Liver (tissue), 9 donors: ENCODE measurements around the gene USP43. TPM values are rescaled to one million over a fixed set of nuclear protein-coding genes. Genes with fewer than 3 reads are reported as not detected.

Experiments used
- DNase-seq: peaks from one replicate; pipeline ENCODE4 v3.0.0-alpha.2; 2017; ENCODE audit warnings: low spot score
- H3K27ac ChIP-seq, 2 donors: one replicate each; pipeline ENCODE4 v1.7.0; 2013; ENCODE audit warnings: inconsistent platforms in 2 of 2, low read length in 2 of 2, control low read depth in 1 of 2, low read depth in 1 of 2, mild to moderate bottlenecking in 1 of 2
- H3K27me3 ChIP-seq, 4 donors: one replicate each; pipeline versions ENCODE4 v1.6.1 to v1.7.0; 2013; ENCODE audit warnings: low read length in 3 of 4, inconsistent platforms in 1 of 4, mild to moderate bottlenecking in 1 of 4, moderate library complexity in 1 of 4; ENCODE audit not compliant: control insufficient read depth in 4 of 4, insufficient read depth in 4 of 4
- H3K36me3 ChIP-seq, 4 donors: one replicate each; pipeline versions ENCODE4 v1.6.1 to v1.7.0; 2013; ENCODE audit warnings: low read length in 3 of 4, mild to moderate bottlenecking in 3 of 4, low read depth in 1 of 4, moderate library complexity in 1 of 4; ENCODE audit not compliant: control insufficient read depth in 4 of 4, insufficient read depth in 3 of 4
- H3K4me1 ChIP-seq, 4 donors: one replicate each; pipeline versions ENCODE4 v1.6.1 to v1.7.0; 2013; ENCODE audit warnings: low read length in 3 of 4, mild to moderate bottlenecking in 3 of 4, moderate library complexity in 1 of 4; ENCODE audit not compliant: control insufficient read depth in 4 of 4, insufficient read depth in 4 of 4
- H3K4me3 ChIP-seq, 3 donors: one replicate each; pipeline versions ENCODE4 v1.6.1 to v1.7.0; 2013; ENCODE audit warnings: low read length in 3 of 3, control low read depth in 1 of 3, low read depth in 1 of 3, mild to moderate bottlenecking in 1 of 3
- H3K9ac ChIP-seq, 2 donors: one replicate each; pipeline ENCODE4 v1.7.0; 2013; ENCODE audit warnings: low read length in 2 of 2, mild to moderate bottlenecking in 2 of 2, moderate library complexity in 2 of 2, control low read depth in 1 of 2, low read depth in 1 of 2
- H3K9me3 ChIP-seq, 4 donors: one replicate each; pipeline versions ENCODE4 v1.6.1 to v1.7.0; 2013; ENCODE audit warnings: low read length in 3 of 4; ENCODE audit not compliant: control insufficient read depth in 4 of 4
- EGR1 ChIP-seq, 2 donors: IDR thresholded peaks; 2 replicates each; pipeline ENCODE4 v1.6.1; 2016 to 2018; ENCODE audit warnings: antibody characterized with exemption in 2 of 2, low read depth in 2 of 2
- FOXA1 ChIP-seq: IDR thresholded peaks from 2 replicates; pipeline ENCODE4 v1.6.1; 2016; ENCODE audit warnings: antibody characterized with exemption
- GABPA ChIP-seq, 2 donors: IDR thresholded peaks in 1 of 2; conservative IDR thresholded peaks in 1 of 2; 2 replicates each; pipeline ENCODE4 v1.6.1; 2016; ENCODE audit warnings: antibody characterized with exemption in 2 of 2, mild to moderate bottlenecking in 1 of 2, moderate library complexity in 1 of 2
- HNF4A ChIP-seq, 2 donors: conservative IDR thresholded peaks; 2 replicates each; pipeline ENCODE4 v1.6.1; 2016; ENCODE audit warnings: antibody characterized with exemption in 2 of 2, mild to moderate bottlenecking in 2 of 2
- HNF4G ChIP-seq: IDR thresholded peaks from 2 replicates; pipeline ENCODE4 v1.6.1; 2016; ENCODE audit warnings: antibody characterized with exemption
- NR2F2 ChIP-seq: IDR thresholded peaks from 2 replicates; pipeline ENCODE4 v1.6.1; 2016; ENCODE audit warnings: antibody characterized with exemption
- RAD21 ChIP-seq, 2 donors: IDR thresholded peaks; 2 replicates each; pipeline ENCODE4 v1.6.1; 2016; ENCODE audit warnings: antibody characterized with exemption in 2 of 2, mild to moderate bottlenecking in 2 of 2
- RXRA ChIP-seq, 2 donors: IDR thresholded peaks; 2 replicates each; pipeline ENCODE4 v1.6.1; 2017 to 2018; ENCODE audit warnings: antibody characterized with exemption in 2 of 2, mild to moderate bottlenecking in 1 of 2
- SP1 ChIP-seq: IDR thresholded peaks from 2 replicates; pipeline ENCODE4 v1.6.1; 2018; ENCODE audit warnings: antibody characterized with exemption, mild to moderate bottlenecking
- YY1 ChIP-seq: IDR thresholded peaks from 2 replicates; pipeline ENCODE4 v1.6.1; 2016; ENCODE audit warnings: antibody characterized with exemption, mild to moderate bottlenecking
- ZBTB33 ChIP-seq: IDR thresholded peaks from 2 replicates; pipeline ENCODE4 v1.6.1; 2016; ENCODE audit warnings: antibody characterized with exemption
- WGBS: extraction: QIAGEN DNeasy Blood & Tissue Kit; methylation state at CpG from one replicate; pipeline ENCODE4 v1.1.7; 2013; 5-methylcytosine and 5-hydroxymethylcytosine counted together
- polyA plus RNA-seq, 2 donors: library from polyadenylated mRNA; stranded (reverse) in 1 of 2; unstranded in 1 of 2; fragments of 200-250 nt in 1 of 2; fragments of >200 nt in 1 of 2; fragmentation: Nextera tagmentation in 1 of 2; extraction: Ambion mirVana in 1 of 2; gene quantifications; one replicate each; pipeline versions ENCODE4 v1.2.1 to v1.2.3, GENCODE V29; 2013 to 2015
- total RNA-seq, 2 donors: library from RNA; depleted of rRNA; stranded (reverse); fragments of >200 nt; gene quantifications; one replicate each; pipeline ENCODE4 v1.2.3, GENCODE V29; 2014
- TF ChIP-seq, protein P1 (sequence below): fragments of 150-350 bp; IDR thresholded peaks from 2 replicates; pipeline ENCODE4 v1.5.1; 2017; ENCODE audit warnings: improper control_type of control experiment, low read depth, low read length; ENCODE audit not compliant: missing input control
- TF ChIP-seq, protein P2 (sequence below): IDR thresholded peaks from 2 replicates; pipeline ENCODE4 v1.6.1; 2016; ENCODE audit warnings: antibody characterized with exemption
- TF ChIP-seq, protein P3 (sequence below): IDR thresholded peaks from 2 replicates; pipeline ENCODE4 v1.6.1; 2016; ENCODE audit warnings: antibody characterized with exemption
- donor health status: healthy.
- donor health status: healthy.
- donor health status: healthy.
- donor health status: healthy.
- donor health status: healthy.

Gene USP43
- total and polyA plus RNA-seq, 4 donors, result 0.42 to 7.4 (median 0.94) TPM

GRCh38 chr17:9715503-9716016 is 70.2 kb downstream of the USP43 start:
- Histone ChIP-seq H3K9ac (no peak overlapping the region), H3K9me3 (no peaks in the 10 kb centered on the region), H3K4me3 (no peak overlapping the region), H3K4me1 (no peaks in the 10 kb centered on the region), H3K36me3 (peaks cover 0 to 2% (median 0%) of the 10 kb centered on the region in 4 donors), H3K27me3 (no peaks in the 10 kb centered on the region), H3K27ac (no peak overlapping the region)
- DNase-seq, result no peak
- TF ChIP-seq RAD21 (IDR thresholded peaks at IDR 0.05) (no peak), FOXA1 (no peak), YY1 (no peak), EGR1 (IDR thresholded peaks at IDR 0.05; ENCODE audit: low read depth in 2 of 2) (no peak), ZBTB33 (no peak), RXRA (IDR thresholded peaks at IDR 0.05) (no peak), HNF4G (no peak), SP1 (no peak)
- TF ChIP-seq, protein P1, sequence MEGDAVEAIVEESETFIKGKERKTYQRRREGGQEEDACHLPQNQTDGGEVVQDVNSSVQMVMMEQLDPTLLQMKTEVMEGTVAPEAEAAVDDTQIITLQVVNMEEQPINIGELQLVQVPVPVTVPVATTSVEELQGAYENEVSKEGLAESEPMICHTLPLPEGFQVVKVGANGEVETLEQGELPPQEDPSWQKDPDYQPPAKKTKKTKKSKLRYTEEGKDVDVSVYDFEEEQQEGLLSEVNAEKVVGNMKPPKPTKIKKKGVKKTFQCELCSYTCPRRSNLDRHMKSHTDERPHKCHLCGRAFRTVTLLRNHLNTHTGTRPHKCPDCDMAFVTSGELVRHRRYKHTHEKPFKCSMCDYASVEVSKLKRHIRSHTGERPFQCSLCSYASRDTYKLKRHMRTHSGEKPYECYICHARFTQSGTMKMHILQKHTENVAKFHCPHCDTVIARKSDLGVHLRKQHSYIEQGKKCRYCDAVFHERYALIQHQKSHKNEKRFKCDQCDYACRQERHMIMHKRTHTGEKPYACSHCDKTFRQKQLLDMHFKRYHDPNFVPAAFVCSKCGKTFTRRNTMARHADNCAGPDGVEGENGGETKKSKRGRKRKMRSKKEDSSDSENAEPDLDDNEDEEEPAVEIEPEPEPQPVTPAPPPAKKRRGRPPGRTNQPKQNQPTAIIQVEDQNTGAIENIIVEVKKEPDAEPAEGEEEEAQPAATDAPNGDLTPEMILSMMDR, result no peak
- TF ChIP-seq, protein P2, sequence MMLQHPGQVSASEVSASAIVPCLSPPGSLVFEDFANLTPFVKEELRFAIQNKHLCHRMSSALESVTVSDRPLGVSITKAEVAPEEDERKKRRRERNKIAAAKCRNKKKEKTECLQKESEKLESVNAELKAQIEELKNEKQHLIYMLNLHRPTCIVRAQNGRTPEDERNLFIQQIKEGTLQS, result no peak
- TF ChIP-seq, protein P3, sequence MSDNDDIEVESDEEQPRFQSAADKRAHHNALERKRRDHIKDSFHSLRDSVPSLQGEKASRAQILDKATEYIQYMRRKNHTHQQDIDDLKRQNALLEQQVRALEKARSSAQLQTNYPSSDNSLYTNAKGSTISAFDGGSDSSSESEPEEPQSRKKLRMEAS, result no peak
- WGBS, result 91% methylated on average over 1 of the region's 1 CpG

- TF ChIP-seq SP1 (no peak), YY1 (no peak), RXRA (IDR thresholded peaks at IDR 0.05) (no peak), NR2F2 (no peak), GABPA (IDR thresholded peaks at IDR 0.05 in 1 of 2, conservative IDR thresholded peaks at IDR 0.05 in 1 of 2) (no peak), HNF4A (conservative IDR thresholded peaks at IDR 0.05) (no peak)
- TF ChIP-seq, protein P1, result no peak
Measured at GRCh38 chr17:9725575-9725974, 80.3 kb downstream of the USP43 start.

More at GRCh38 chr17:9725575-9725974, 80.3 kb downstream of the USP43 start:
- no peaks in the 10 kb centered on the region for H3K36me3 ChIP-seq
- no peaks in the 10 kb centered on the region for H3K4me1 ChIP-seq
- DNase-seq, result no peak
- no peaks in the 10 kb centered on the region for H3K9me3 ChIP-seq
- no peak overlapping the region for H3K27ac ChIP-seq
- no peak overlapping the region for H3K4me3 ChIP-seq
- H3K27me3 ChIP-seq, result no peaks in the 10 kb centered on the region
- no peak overlapping the region for H3K9ac ChIP-seq
- 70% methylated on average over 9 of the region's 9 CpGs for WGBS
